Activated CD4-positive, alpha-beta T cell treated with anti-CD3 and anti-CD28 coated beads for 4 hours (primary cell): Measurements from ENCODE around the gene MGAT5.

Experiments
- DNase-seq, 2 donors: peaks; one replicate each; pipeline ENCODE4 v3.0.0-alpha.2; 2020

MGAT5 gene

DNA sequence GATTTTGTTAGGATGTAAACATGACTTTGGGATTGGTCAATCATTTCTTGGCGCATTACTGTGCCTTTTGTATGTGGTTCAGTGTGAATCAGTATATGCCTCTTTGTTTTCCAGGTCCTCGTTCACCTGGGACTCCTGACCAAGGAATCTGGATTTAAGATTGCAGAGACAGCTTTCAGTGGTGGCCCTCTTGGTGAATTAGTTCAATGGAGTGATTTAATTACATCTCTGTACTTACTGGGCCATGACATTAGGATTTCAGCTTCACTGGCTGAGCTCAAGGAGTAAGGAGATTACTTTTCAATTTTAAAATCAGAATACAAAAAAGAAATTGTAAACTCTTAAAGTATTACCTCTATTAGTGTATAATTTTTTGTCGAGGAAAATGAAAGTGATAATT is 87.6 kb downstream of the MGAT5 start:
- DNase-seq: no peak

DNA sequence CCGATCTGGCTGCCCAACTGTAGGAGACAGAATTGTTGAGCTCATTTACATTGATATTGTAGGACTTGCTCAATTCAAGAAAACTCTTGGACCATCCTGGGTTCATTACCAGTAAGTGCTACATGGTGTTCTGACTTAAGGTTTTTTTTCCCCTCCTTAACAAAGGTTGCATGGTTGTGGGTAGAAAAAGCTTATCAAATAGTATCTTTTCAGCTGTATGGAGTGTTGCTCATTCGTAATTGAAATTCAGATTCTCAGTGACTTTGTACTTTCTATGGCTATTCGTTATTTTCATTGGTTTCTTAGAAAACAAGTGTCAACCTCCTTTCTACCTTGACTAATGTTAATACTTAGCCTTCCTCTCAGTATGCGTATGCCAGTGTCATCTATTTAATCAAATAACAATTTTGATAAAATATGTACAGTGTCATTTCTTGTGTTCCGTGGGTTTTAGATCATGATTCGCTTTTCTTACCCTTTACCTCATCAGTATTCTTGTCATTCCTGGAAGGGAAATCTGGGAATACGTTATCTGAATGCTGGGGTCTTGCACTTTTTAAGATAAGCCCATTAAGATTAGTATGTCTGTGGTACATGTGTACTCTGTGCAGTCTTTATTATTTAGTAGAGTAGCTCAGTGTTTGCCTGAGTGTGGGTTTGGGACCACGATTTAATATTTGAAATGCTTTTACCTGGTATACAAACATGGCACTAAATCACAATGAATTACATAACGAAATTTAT is 91.3 kb downstream of the MGAT5 start:
- no peak for DNase-seq

DNA sequence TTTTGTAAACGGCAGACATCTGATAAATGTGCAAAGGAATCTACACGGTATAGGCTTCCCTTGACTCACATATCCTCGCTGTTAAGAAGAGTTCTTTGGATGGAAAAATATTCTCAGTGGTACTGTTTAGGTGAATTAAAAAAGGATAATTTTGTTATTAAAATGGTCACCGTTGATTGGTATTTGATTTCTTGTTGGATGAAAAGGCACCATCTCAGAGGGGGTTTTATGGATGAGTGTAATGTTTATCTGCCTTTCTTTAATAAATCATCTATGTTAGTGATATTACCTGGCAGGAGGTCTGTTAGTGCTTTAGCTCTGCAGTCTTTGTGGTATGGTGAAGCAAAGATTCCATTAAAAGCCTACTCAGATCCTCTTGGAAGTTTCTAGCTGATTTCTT is 92.3 kb downstream of the MGAT5 start:
- DNase-seq: no peak

DNA sequence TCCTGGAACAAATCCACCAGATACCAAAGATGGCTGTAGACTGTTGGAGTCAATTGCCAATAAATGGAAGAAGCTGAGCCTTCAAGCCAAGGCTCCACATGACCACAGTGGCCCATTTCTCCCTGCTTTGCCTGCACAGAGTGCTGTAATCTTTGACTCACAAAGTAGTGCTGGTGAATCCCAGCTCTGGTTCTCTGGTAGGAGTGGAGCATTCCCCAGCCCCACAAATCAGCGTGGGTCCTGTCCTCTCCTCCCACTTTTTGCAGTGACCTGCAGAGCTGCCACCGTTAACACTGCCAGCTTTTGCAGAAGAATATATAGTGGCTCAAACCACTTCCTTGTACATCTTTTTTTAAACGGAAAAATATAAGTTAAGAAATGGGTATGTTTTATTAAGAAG is 93.9 kb downstream of the MGAT5 start:
- no peak for DNase-seq

DNA sequence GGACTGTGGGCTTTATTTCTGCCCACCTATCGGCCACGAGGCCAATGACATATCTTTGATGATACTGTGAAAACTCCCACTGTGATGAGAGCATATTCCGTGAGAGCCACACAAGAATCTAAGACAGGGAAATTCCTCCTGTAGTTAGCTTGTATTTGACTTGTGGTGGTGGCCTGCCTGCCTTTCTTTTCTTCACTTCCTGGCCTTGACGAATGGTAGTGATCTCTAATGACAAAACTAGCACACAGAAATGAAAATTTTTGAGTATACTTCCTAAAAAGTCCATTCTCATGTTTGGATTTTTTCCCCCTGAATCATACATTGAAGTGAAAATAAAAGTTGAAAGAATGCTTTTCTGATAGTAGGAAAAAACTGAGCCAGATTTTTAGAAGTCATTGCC is 94.4 kb downstream of the MGAT5 start:
- no peak for DNase-seq

DNA sequence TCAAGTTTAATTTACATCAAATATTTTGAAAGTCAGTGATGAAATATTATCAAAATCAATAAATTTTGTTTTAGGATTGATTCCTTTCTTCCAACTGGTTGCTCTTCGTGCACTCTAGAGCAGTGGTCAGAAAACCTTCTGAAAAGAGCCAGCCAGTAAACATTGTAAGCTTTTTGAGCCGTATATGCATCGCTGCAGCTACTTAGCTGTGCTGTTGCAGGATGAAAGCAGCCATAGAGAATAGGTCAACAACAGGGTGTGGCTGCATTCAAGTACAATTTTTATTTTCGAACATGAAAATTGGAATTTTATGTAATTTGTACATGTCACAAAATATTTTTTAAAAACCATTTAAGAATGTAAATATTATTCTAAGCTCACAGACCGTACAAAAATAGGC is 94.9 kb downstream of the MGAT5 start:
- DNase-seq: no peak

DNA sequence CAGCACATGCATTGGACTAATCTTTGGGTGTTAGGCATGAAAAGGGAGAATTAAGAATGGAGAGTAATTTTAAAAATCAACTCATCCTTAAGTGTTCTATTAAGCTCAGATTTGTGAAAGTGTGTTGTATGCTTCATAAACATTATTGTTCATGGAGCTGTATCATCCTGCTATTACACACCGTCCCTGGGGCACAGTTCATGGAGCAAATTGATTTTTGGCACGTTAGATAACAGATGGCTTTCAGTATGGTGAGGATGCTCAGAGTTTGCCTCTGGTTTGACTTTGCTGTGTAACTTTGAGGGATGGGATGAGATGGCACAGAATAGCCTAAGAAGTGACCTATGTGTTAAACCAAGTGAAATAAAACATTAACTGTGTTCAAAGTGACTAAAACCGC is 97.1 kb downstream of the MGAT5 start:
- DNase-seq: no peak

DNA sequence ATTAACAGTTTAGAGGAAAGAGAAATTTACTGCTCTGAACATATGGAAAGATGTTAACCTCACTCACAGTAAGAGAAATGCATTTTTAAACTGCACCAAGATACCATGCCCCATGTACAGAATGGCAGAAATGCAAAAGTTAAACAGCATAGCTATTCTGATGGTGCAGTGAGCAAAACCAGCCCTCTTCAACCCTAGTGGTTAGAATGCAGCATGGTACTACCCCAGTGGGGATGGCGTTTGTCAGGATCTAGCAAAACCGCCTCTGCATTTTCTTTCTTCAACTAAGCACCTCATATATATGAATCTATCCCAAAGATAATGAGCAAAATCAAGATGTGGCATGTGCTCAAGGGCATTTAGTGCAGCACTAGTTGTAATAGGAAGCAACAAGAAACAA is 98.0 kb downstream of the MGAT5 start:
- no peak for DNase-seq

DNA sequence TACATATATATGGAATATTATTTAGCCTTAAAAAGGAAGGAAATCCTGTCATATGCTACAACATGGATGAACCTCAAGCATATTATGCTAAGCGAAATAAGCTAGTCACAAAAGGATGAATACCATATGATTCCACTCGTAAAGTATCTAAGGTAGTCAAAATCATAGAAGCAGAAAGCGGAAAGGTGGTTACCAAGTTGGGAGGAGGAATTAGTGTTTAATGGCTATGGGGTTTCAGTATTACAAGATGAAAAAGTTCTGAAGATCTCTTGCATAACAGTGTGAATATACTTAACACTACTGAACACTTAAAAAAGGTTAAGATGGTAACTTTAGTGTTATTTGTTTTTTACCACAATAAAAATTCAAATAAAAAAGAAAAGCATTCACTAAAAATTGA is 99.0 kb downstream of the MGAT5 start:
- DNase-seq: no peak

DNA sequence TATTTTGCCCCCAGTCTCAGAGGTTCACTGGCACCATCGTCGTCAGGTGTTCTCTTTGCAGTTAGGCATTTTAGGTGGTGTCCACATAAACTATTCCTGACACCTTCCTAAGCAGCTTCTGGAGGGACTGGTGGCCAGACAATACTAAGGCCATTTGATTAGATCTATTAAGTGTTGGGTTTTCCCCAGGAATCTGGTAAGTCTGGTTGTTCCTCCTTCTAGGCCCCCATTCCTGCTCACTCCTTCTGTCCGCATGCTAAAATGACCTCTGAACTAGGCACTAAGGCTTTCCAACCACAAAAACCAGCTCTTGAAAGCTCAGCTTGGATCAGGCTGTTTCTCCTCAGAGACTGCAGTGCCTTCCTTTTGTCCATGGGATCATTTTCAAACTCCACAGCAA is 100.7 kb downstream of the MGAT5 start:
- DNase-seq: no peak

DNA sequence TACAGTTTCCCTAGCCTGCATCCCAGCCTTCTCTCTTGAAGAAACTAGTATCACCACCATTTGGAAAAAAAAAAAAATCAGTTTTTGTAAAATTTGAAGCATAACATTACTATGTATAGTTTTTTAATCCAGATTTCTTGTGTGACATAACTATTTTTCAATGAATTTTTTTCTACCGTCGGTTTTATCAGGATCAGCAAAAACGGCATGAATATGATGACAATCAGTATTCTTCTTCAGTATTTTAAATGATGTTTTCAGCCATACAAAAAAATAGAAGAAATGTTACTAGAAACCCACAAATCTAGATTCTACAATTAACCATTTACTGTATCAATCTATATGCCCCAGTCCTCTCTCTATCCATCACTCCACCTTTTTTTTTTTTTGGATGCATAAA is 103.9 kb downstream of the MGAT5 start:
- no peak for DNase-seq

DNA sequence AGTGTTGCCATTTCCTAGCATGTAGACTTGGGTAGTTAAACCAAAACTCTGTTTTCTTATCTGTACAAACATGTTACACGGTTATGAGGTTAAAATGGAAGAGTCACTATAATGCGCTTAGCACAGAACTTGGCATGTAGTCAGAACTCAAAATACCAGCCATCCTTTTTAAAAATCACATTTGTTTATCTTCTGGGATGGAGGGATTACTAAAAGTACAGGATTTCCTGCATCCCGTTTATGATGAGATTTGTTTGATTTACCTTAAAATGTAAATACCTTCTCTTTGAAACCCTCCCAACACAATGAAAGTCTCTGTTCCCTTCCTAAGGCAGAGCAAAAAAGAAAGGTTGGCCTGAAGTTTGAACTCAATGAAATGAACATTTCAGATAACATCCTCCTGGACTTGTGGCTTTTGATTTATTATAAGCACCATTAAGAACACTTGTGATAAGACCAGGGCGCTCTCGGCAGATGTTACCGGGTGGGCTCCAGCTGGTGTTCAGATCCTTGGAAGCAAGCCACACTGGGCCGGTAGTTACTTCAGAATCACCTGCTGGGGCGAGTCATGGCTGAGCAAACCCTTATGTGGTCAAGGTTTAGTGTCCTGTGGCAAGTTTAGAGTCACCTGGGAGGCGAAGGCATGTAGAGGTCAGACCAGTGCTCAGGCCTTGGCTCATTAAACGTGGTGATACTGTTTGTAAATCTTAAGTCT is 105.7 kb downstream of the MGAT5 start:
- DNase-seq: no peak

DNA sequence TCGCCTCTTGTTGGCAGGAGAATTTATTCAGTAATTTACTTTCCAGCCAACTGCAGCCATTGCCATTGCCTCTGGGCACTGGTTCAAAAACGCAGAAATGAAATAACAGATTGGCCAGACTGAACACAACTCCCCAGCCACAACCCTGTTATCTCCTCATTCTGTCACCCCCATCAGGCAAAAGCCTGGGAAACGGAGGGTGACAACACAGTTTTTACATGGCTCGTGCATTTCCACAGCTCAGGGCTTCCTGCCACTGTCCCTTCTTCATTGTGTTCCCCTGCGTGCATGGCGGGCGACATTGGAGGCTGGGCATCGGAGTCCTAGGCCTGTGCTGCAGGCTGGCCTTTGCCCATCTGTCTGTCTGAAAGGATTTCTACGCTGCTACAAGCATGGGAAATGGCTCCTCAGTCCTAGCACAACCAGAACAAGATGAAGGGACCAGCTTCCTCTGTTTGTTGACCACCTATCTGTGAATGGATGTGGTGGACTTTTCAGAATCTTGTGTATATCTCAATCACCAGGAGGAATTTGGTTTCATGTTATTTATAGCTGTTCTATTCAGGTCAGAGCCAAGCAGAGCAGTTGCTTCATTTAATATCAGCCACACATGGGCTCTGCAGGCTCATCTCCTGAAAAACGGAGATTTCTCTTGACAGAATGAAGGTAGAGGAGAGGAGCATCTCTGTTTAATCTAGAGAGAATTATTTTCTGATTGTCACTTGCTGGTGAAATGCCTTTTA is 107.0 kb downstream of the MGAT5 start:
- no peak for DNase-seq

DNA sequence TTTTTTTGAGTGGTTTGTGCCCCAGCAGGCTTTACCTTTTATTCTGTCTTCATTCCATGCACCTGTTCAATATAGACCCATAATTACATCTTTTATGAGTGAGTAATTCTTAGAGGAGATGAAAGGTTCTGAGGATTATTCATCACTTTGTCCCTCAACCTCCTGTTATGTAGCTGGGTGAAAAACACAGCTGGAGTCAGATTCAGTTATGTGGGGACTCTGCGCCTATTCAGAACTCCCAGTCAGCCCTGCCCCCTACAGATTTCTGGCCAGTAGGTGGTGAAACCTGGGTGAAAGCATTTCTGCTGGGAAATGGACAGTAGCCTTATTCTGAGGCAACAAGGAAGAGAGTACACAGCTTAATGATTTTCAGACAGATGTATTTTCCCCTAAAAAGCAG is 107.8 kb downstream of the MGAT5 start:
- DNase-seq: no peak

DNA sequence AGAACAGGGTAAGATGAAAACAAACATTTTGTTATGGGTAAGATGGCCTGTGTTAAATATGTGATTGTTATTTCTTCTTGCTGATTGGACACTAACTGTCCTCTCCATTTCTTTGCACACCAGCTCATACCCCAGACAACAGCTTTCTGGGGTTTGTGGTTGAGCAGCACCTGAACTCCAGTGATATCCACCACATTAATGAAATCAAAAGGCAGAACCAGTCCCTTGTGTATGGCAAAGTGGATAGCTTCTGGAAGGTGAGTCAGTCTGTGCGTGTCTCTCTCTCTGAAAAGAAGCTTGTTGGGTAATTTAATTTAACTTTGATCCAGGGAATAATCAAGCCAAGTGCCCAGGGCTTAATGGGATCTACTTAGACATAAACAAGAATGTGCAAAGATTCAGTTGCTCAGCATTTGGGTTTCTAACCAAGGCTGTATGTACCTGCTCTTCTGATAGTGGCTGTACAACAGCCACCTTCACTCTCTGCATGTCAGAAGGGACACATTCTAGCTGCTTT is 108.3 kb downstream of the MGAT5 start:
- DNase-seq: no peak

DNA sequence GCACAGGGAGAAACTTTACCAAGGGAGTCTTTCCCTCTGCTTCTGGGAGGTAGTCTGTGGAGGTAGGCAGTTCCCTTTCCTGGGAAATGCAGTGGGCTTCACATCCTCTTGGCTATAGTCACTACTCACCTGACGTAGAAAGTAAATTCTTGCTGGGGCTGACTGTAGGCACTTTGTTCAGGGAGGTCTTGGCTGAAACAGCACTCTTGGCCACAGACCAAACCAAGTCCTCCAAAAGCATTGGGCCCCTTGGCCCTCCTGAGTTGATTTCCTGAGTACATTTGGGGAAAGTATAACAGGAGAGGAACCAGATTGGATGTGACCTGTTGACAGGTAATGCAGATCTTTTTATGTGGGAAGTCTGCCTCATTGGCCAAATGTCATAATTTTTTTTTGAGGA is 108.9 kb downstream of the MGAT5 start:
- DNase-seq: no peak

DNA sequence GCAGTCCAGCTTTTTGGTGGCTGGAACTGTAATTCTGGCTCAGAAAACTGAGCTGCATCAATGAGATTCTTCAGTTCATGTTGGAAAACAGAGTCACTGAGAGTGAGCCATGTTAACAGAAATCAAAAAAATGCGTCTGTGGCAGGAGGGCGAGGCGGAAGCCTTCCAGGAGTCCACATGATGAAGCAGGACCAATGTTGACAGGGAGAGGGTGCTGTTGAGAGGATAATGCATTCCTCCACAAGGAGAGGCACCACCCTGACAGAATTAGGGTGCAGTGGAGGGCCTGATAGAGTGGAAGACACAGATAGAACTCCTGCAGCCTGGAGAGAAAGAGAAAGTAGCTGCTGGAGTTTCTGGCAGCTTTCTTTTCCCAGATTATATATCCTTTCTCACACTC is 111.5 kb downstream of the MGAT5 start:
- DNase-seq: no peak

DNA sequence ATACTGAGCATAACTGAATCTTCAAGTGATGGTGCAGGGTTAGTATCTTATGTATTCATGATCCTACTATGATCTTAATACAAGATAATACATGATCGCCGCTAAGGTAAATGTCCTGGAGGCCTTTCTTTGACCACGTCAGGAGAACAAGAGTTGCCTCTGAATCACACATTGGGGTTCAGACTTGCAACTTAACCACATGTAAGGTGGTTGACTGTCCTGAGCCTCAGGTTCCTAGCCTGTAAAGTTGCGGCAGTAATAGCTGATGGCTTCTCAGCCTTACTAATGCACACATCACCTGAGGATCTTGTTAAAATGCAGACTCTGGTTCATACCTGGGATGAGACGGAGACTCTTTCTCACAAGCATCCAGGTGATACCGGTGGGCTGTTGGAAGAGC is 112.5 kb downstream of the MGAT5 start:
- DNase-seq: no peak

DNA sequence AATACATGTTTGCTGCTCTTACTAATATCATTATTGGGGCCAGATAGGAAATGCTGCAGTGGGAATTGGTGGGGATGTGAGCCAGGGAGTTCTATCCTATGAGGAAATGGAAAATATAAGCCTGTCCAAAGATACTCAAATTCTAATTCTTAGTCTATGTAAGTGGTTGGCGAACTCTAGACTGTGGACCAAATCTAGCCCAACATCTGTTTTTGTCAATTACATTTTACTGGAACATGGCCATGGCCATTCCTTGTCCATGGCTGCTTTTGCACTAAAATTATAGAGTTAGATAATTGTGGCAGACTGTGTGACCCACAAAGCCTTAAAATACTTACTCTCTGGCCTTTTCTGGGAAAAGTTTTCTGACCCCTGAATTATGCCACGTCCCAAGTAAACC is 113.3 kb downstream of the MGAT5 start:
- DNase-seq: no peak

DNA sequence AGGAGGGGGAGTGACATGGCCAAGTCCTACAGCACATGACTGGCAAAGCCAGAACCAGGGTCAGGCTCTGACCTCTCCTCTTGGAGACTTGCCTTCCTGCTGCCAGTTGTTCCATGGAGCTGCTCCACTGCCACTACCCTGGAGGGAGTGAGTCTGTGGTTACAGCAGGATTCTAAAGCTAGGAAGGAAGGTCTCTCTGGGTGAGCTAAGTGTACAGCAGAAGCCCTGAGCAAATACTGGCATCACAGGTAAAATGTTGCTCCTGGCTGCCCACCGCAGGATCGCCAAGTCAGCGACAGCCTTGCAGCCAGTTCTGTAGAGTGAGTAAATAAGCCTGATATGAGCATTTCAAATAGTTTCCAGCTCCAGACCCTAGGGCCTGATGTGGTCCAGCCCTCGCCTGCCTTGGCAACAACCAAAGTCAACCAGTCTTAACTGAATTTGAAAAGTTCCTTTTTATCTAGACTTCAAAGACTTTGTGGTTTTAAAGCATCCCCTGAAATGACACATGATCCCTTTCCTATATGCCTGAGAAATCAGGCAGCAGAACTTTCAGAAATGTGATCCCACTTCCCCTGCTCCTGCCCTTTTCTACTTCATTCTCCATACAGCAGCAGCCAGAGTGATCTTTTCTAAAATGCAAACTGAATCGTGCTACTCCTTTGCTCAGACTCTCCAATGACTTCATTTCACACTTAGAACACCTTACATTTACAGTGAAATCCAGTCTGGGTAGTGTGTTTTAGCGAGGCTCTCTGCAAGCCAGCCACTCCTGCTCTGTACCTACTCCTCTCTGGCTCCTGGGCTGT is 114.3 kb downstream of the MGAT5 start:
- DNase-seq: no peak

DNA sequence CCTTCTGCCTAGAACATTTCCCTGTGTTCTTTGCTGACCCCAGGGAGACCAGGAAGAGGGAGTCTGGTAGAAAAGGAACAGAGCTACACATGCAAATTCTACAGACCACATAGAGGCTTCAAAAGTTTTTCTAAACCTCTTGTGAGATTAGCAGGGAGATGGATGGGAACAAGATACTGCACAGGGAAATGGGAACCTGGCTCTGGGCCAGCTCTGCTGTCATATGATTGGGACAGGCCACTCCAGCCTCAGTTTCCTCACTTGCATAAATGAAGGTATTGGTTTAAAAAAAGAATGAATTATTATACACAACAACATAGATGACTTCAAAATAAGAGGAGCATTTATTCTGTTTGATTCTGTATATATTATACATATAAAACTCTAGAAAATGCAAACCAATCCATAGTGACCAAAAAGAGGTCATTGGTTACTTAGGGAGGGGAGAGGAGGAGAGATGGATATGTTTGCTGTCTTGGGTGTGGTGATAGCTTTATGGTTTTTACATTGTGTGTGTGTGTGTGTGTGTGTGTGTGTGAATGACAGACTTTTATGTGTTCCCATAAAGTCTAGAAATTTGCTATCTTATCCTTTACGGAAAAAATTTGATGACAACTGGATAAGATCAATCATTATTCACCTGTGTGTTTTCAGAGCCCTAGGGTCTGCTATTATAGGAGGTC is 115.5 kb downstream of the MGAT5 start:
- DNase-seq: no peak

DNA sequence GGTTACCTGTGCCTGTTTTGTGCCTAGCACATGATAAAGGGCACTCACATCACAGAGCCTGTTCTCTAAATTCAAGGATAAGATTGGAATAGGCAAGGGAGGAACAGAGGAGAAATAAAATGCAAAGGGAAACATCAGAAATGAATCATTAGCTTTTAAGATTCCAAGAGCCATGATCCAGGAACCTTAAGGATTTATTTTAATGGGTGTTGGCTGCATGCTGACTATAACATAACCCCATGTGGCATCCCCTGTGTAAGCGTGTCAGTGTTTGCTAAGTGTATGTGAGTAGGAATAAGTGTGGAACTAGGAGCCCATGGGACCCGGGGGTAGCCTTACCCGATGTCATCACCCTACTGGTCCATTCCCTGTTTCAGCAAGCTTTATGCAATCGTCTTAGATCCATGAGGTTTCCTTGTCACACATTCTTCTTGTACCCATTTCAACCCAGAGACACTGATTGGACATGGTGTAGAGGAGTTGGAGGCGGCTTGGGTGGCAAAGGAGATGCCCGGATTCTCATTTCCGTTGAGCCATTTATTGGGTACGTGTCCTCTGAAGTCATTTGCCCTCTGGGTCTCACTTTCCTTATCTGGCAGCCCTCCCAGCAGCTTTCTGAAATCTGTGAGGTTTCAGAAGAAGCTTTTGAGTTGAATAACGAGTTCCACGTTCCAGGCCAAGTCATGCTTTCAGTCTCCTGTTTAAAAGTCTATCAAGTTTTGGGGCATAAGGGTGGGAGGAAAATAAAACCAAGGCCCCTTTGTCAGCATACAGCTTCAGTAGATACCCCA is 117.0 kb downstream of the MGAT5 start:
- no peak for DNase-seq
